NCI-H524 (cell line): ENCODE measurements around the gene HLA-DOA.

Source experiments
- DNase-seq, 2 experiments: peaks; one replicate each; lab custom pipeline; 2025; lab: John Stamatoyannopoulos, UW

Gene HLA-DOA

DNA sequence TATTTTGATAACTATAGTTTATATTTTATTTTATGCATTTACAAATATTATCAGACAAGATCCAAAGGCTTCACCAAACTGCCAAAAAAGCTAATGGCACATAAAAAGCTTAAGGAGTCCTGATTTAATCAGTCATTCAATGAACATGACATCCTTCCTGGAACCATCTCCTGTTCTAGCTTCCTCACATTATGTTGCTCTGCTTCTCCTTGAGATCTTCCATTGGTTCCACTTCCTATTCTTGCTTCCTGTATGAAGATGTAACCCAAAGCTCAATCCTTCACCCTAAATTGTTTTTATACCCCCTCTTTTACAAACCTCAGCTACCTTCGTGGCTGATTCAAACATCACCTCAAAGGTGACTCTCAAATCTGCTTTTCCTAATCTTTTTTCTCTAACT is 45.5 kb downstream of the HLA-DOA start:
- no peak for DNase-seq

DNA sequence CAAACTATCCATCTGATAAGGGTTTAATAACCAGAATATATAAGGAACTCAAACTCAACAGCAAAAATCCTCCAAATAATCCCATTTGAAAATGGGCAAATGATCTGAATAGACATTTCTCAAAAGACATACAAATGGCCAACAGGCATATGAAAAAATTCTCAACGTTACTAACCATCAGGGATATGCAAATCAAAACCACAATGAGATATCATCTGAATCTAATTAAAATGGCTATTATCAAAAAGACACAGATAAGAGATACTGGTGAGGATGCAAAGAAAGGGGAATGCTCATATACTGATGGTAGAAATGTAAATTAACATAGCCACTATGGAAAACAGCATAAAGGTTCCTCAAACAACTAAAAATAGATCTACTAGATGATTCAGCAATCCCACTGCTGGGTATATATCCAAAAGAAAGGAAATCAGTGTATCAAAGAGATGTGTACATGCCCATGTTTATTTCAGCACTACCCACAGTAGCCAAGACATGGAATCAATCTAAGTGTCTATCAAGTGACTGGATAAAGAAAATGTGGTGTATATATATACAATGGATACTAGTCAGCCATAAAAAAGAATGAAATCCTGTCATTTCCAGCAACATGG is 47.1 kb downstream of the HLA-DOA start:
- no peak for DNase-seq

DNA sequence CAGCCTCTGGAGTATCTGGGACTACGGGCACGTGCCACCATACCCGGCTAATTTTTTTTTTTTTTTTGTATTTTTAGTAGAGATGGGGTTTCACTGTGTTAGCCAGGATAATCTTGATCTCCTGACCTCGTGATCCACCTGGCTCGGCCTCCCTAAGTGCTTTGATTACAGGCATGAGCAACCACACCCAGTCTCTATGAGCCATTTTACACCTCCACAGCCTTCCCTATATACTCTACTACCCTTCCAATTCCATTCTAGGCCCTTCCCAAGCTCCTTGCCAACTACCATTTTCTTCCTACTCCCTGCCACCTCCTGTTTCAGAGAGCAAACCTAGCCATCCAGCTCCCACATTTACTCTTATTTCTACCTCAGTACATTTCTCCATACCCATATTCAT is 48.8 kb downstream of the HLA-DOA start:
- no peak for DNase-seq

DNA sequence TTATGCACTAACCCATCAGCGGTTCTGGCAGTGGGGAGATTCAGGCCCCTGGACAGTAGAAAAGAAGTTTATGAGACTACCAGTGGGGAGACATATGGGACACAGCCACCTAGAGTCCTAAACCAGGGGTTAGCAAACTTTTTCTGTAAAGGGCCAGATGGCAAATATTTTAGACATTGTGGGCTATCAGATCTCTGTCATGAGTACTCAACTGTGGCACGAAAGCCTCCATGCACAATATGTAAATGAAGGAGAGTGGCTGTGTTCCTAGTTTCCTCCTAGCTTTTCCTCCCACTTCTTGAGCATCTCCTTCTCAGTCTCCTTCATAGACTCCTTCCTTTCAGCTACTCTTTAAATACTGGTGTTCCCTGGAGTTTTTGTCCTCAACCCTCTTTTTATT is 53.2 kb downstream of the HLA-DOA start:
- DNase-seq, result peak; percentile 22 to 61

DNA sequence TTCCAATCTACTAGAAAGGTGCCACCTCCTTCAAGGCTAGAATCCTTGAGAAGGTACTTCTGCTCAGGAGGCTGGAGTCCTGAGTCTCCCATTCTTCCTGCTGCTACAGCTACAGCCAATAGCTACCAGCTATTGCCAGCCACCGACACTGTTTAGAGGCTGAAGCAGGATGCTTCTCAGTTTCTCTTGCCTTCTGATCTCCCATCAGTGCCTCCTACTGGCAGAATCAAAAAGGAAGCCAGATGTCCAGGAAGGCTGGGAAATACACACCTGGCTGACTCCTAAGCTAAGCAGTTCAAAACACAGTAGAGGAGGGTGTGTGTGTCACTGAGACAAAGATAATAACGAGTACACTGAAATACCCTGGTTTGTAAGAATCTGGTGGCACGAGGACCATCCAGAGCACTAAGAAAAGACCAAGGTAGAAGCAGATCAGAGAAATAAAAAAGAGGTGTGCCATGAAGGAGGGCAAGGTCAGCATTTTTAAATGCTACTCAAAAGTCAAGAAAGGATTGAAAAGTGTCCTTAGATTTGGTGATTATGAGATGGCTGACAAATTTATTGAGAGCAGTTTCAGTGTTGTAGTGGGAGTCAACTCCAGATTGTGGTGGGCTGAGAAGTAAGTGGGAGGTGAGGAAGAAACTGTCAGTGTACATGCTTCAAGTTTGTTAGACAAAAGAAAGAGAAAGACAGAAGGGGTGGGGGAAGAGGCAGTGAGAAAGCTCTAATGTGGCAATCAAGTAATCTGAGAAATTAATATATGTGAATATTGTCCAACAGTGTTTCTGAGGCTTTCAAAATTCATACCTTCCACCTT is 54.2 kb downstream of the HLA-DOA start:
- DNase-seq, result peak in 1 of 2 experiments; percentile 15

DNA sequence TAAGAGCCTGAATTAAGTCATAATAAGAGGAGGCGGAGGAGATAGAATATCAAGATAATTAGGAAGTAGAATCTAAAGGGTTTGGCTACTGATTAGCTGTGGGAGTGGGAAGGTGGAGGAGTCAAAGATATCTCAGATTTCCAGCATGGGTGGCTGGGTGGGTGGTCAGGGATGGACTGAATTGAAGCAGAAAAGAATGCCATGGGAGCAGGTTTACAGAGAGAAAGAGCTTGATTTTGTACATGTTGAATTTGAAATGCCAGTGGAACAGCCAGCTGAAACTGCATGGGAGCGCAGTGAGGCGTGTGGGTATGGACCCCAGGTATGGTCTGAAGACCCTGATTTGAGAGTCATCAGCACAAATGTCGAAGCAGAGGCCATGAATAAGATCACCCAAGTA is 55.1 kb downstream of the HLA-DOA start:
- no peak for DNase-seq
